Measurements from ENCODE around the gene MRPL58.

MRPL58 gene

DNA sequence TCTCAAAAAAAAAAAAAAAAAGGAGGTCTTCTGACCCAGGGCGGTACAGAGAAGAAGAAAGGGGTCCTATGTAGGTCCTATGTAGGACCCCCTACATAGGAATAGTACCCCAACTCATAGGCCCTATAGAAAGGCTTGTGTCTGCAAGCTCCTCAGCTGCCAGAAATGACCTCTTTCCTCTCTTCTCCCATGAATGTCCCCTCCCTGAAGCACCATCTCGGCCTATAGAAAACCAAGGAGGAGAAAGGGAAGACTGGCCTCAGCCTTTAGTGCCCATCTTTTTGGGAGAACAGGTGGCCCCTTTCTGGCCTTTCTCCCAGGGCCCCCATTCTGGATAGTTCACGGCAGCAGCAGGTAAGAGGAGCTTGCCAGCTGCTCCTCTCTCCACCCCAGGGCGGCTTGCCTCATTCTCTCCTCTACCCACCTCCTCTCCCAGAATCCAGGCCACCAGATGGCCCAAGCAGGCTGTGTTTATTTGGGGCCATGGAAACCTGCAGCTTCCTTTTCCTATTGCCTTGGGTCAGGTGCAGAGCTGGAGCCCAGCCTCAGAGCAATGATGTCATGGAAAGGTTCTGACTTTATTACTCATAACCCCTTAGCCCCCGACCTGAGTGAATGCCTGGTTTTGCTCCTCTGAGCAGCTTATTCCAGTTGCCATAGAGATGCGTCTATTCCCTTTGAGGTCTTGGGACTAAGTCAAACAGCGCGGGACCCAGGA is 1.6 kb upstream of the MRPL58 start:
- no peak overlapping the region for H4K91ac ChIP-seq (ENCODE audit: low read length)
- H2AFZ ChIP-seq (ENCODE audit: low read depth, low read length): no peak overlapping the region
- H3K14ac ChIP-seq (ENCODE audit: low read length in 2 of 2): no peak overlapping the region
- H3K9ac ChIP-seq (ENCODE audit: low read length): peak overlapping the region; percentile 98
- no peak overlapping the region for H3K27ac ChIP-seq (ENCODE audit: low read length, poor library complexity, severe bottlenecking)
- no peaks in the 10 kb centered on the region for H3K9me3 ChIP-seq (ENCODE audit: control insufficient read depth, low read length)
- H3K36me3 ChIP-seq (ENCODE audit: control insufficient read depth in 1 of 2, insufficient read depth in 2 of 2, low read depth in 1 of 2, low read length in 2 of 2): peaks cover 3 to 4% of the 10 kb centered on the region in 2 experiments
- peak; percentile 87 for DNase-seq
- peaks cover 10% of the 10 kb centered on the region for H3K4me1 ChIP-seq (ENCODE audit: control insufficient read depth, insufficient read depth, low read depth, low read length)
- no peak overlapping the region for H2AK5ac ChIP-seq (ENCODE audit: low read length, severe bottlenecking)
- H4K8ac ChIP-seq (ENCODE audit: low read length): peak overlapping the region; percentile 30
- H2BK15ac ChIP-seq (ENCODE audit: low read depth, poor library complexity, severe bottlenecking): no peak overlapping the region
- H2BK5ac ChIP-seq (ENCODE audit: low read depth, low read length, poor library complexity, severe bottlenecking): no peak overlapping the region
- H3K4me2 ChIP-seq (ENCODE audit: low read length, poor library complexity, severe bottlenecking): no peak overlapping the region
- no peak overlapping the region for H2BK120ac ChIP-seq (ENCODE audit: low read depth, low read length)
- peaks cover 15% of the 10 kb centered on the region for H3K79me1 ChIP-seq (replicated peaks; ENCODE audit: low read length, poor library complexity, severe bottlenecking)
- H3K4me3 ChIP-seq (ENCODE audit: insufficient read depth in 1 of 2, low read depth in 1 of 2, low read length in 2 of 2): no peak overlapping the region
- H3K18ac ChIP-seq (ENCODE audit: low read depth in 1 of 2, low read length in 2 of 2): no peak overlapping the region
- H2BK12ac ChIP-seq (ENCODE audit: low read length in 2 of 2): no peak overlapping the region
- H3K23ac ChIP-seq (ENCODE audit: low read length in 2 of 2): no peak overlapping the region
- H3K27me3 ChIP-seq (ENCODE audit: control insufficient read depth in 1 of 2, insufficient read depth in 1 of 2, low read length in 2 of 2): no peaks in the 10 kb centered on the region
- H3K4ac ChIP-seq (ENCODE audit: low read depth in 1 of 2, low read length in 2 of 2): no peak overlapping the region
- 79% methylated on average over 8 of the region's 8 CpGs for WGBS

DNA sequence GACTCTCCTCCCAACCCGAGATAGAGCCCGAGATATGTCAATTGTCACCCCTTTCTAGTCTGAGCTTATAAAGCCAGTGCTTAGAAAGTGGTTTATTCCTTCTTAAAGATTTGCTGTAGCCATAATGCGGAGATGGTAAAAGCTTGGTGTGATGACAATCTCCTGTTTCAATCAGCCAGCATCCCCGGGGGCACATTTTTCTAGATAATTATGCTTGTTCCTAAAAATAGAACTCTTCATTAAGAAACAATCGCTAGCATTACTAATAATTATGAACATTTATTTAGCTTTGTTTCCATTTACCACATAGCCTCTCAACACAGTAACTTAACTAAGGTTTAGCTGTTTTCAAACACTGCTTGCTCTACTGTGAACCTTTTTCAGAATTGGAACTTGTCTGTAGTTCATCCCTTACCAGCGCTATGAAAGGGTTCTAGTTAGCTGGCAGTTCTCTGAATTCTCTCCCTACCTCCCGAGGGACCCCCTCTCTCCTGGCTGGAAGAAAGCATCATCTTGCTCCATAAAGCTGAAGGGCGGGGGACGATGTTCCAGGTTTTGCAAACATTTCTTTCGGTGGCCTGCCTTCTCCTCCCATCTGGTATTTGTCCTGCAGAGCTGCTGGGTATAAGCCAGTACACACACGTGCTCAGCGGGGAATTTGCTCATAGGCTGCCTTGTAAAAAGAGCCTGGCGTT is 922 bp upstream of the MRPL58 start:
- no peak overlapping the region for H2BK12ac ChIP-seq (ENCODE audit: low read length in 2 of 2)
- no peaks in the 10 kb centered on the region for H3K9me3 ChIP-seq (ENCODE audit: control insufficient read depth, low read length)
- no peak overlapping the region for H2BK15ac ChIP-seq (ENCODE audit: low read depth, poor library complexity, severe bottlenecking)
- H3K36me3 ChIP-seq (ENCODE audit: control insufficient read depth in 1 of 2, insufficient read depth in 2 of 2, low read depth in 1 of 2, low read length in 2 of 2): peaks cover 3 to 6% of the 10 kb centered on the region in 2 experiments
- H3K23ac ChIP-seq (ENCODE audit: low read length in 2 of 2): no peak overlapping the region
- peak overlapping the region in 1 of 2 experiments; percentile 91 for H3K18ac ChIP-seq (ENCODE audit: low read depth in 1 of 2, low read length in 2 of 2)
- H4K8ac ChIP-seq (ENCODE audit: low read length): peak overlapping the region; percentile 89
- H2AK5ac ChIP-seq (ENCODE audit: low read length, severe bottlenecking): no peak overlapping the region
- H3K4me2 ChIP-seq (ENCODE audit: low read length, poor library complexity, severe bottlenecking): peak overlapping the region; percentile 77
- H3K9ac ChIP-seq (ENCODE audit: low read length): peak overlapping the region; percentile 98
- peaks cover 18% of the 10 kb centered on the region for H3K79me1 ChIP-seq (replicated peaks; ENCODE audit: low read length, poor library complexity, severe bottlenecking)
- H3K27me3 ChIP-seq (ENCODE audit: control insufficient read depth in 1 of 2, insufficient read depth in 1 of 2, low read length in 2 of 2): no peaks in the 10 kb centered on the region
- peak overlapping the region; percentile 27 for H2BK120ac ChIP-seq (ENCODE audit: low read depth, low read length)
- H2BK5ac ChIP-seq (ENCODE audit: low read depth, low read length, poor library complexity, severe bottlenecking): no peak overlapping the region
- 84% methylated on average over 12 of the region's 13 CpGs for WGBS
- H2AFZ ChIP-seq (ENCODE audit: low read depth, low read length): peak overlapping the region; percentile 90
- no peak overlapping the region for H4K91ac ChIP-seq (ENCODE audit: low read length)
- H3K4me1 ChIP-seq (ENCODE audit: control insufficient read depth, insufficient read depth, low read depth, low read length): peaks cover 12% of the 10 kb centered on the region
- peak overlapping the region; percentile 77 for H3K27ac ChIP-seq (ENCODE audit: low read length, poor library complexity, severe bottlenecking)
- peak overlapping the region; percentile 53 to 88 for H3K4ac ChIP-seq (ENCODE audit: low read depth in 1 of 2, low read length in 2 of 2)
- DNase-seq: peak; percentile 44
- H3K14ac ChIP-seq (ENCODE audit: low read length in 2 of 2): no peak overlapping the region
- H3K4me3 ChIP-seq (ENCODE audit: insufficient read depth in 1 of 2, low read depth in 1 of 2, low read length in 2 of 2): peak overlapping the region in 1 of 2 experiments; percentile 93

DNA sequence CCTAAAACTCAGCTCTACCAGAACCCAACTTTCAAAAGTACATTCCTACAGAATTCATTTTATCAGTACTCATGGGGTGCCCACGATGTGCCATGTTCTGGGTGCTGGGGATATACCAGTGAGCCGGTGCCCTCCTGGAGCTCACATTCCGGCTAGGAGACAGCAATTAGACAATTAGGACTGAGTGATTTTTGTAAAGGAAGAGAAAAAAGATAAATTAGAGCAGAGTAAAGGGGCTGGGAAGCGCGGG is 449 bp upstream of the MRPL58 start:
- no peak overlapping the region for H3K14ac ChIP-seq (ENCODE audit: low read length in 2 of 2)
- H3K4ac ChIP-seq (ENCODE audit: low read depth in 1 of 2, low read length in 2 of 2): peak overlapping the region; percentile 53 to 88
- no peak overlapping the region for H2BK15ac ChIP-seq (ENCODE audit: low read depth, poor library complexity, severe bottlenecking)
- no peak overlapping the region for H4K91ac ChIP-seq (ENCODE audit: low read length)
- H2BK5ac ChIP-seq (ENCODE audit: low read depth, low read length, poor library complexity, severe bottlenecking): peak overlapping the region; percentile 46
- peak overlapping the region; percentile 98 for H3K9ac ChIP-seq (ENCODE audit: low read length)
- peak overlapping the region; percentile 79 to 91 for H3K18ac ChIP-seq (ENCODE audit: low read depth in 1 of 2, low read length in 2 of 2)
- H4K8ac ChIP-seq (ENCODE audit: low read length): peak overlapping the region; percentile 89
- H3K27me3 ChIP-seq (ENCODE audit: control insufficient read depth in 1 of 2, insufficient read depth in 1 of 2, low read length in 2 of 2): no peaks in the 10 kb centered on the region
- 46% methylated on average over 5 of the region's 5 CpGs for WGBS
- H3K36me3 ChIP-seq (ENCODE audit: control insufficient read depth in 1 of 2, insufficient read depth in 2 of 2, low read depth in 1 of 2, low read length in 2 of 2): peaks cover 7% of the 10 kb centered on the region in 2 experiments
- H3K4me3 ChIP-seq (ENCODE audit: insufficient read depth in 1 of 2, low read depth in 1 of 2, low read length in 2 of 2): peak overlapping the region; percentile 82 to 93
- no peak overlapping the region for H2BK120ac ChIP-seq (ENCODE audit: low read depth, low read length)
- H3K27ac ChIP-seq (ENCODE audit: low read length, poor library complexity, severe bottlenecking): peak overlapping the region; percentile 77
- peaks cover 12% of the 10 kb centered on the region for H3K4me1 ChIP-seq (ENCODE audit: control insufficient read depth, insufficient read depth, low read depth, low read length)
- H3K4me2 ChIP-seq (ENCODE audit: low read length, poor library complexity, severe bottlenecking): peak overlapping the region; percentile 77
- no peak overlapping the region for H2BK12ac ChIP-seq (ENCODE audit: low read length in 2 of 2)
- peaks cover 20% of the 10 kb centered on the region for H3K79me1 ChIP-seq (replicated peaks; ENCODE audit: low read length, poor library complexity, severe bottlenecking)
- H2AK5ac ChIP-seq (ENCODE audit: low read length, severe bottlenecking): peak overlapping the region; percentile 44
- H2AFZ ChIP-seq (ENCODE audit: low read depth, low read length): peak overlapping the region; percentile 90
- DNase-seq: no peak
- H3K9me3 ChIP-seq (ENCODE audit: control insufficient read depth, low read length): no peaks in the 10 kb centered on the region
- H3K23ac ChIP-seq (ENCODE audit: low read length in 2 of 2): no peak overlapping the region

DNA sequence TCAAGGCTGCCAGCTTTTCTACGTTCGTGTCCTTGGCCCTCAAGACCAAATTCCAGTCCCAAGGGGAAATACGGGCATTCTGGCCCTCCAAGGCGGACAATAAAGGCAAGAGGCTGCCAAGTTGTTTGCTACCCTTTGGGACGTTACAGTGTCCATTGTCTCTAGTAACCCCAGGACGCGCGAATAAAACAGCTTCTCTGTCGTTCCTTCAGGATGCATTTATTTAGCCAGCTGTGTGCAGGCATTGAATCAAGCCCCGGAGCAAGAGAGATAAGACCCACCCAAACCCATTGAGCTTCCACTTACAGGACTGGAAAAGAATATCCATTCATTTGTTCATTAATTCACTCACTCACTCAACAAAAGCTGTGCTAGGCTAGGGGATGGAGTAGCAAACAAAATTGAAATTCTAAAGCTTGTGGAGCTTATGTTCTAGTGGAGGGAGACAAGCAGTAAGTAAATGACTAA is 656 bp downstream of the MRPL58 start:
- Histone ChIP-seq H3K27me3 (ENCODE audit: control insufficient read depth in 1 of 2, insufficient read depth in 1 of 2, low read length in 2 of 2) (no peaks in the 10 kb centered on the region), H3K9me3 (ENCODE audit: control insufficient read depth, low read length) (no peaks in the 10 kb centered on the region), H2BK5ac (ENCODE audit: low read depth, low read length, poor library complexity, severe bottlenecking) (no peak overlapping the region), H3K4me2 (ENCODE audit: low read length, poor library complexity, severe bottlenecking) (peak overlapping the region; percentile 91), H3K36me3 (ENCODE audit: control insufficient read depth in 1 of 2, insufficient read depth in 2 of 2, low read depth in 1 of 2, low read length in 2 of 2) (peaks cover 7% of the 10 kb centered on the region in 2 experiments), H3K4me1 (ENCODE audit: control insufficient read depth, insufficient read depth, low read depth, low read length) (peaks cover 12% of the 10 kb centered on the region), H2BK12ac (ENCODE audit: low read length in 2 of 2) (no peak overlapping the region), H3K4me3 (ENCODE audit: insufficient read depth in 1 of 2, low read depth in 1 of 2, low read length in 2 of 2) (peak overlapping the region; percentile 82 to 93), H3K9ac (ENCODE audit: low read length) (peak overlapping the region; percentile 98), H2AFZ (ENCODE audit: low read depth, low read length) (no peak overlapping the region), H4K8ac (ENCODE audit: low read length) (peak overlapping the region; percentile 99), H4K91ac (ENCODE audit: low read length) (no peak overlapping the region), H3K18ac (ENCODE audit: low read depth in 1 of 2, low read length in 2 of 2) (peak overlapping the region; percentile 38 to 91), H2BK15ac (ENCODE audit: low read depth, poor library complexity, severe bottlenecking) (peak overlapping the region; percentile 63), H2BK120ac (ENCODE audit: low read depth, low read length) (no peak overlapping the region), H3K79me1 (replicated peaks; ENCODE audit: low read length, poor library complexity, severe bottlenecking) (peaks cover 21% of the 10 kb centered on the region), H3K4ac (ENCODE audit: low read depth in 1 of 2, low read length in 2 of 2) (peak overlapping the region; percentile 84 to 96), H3K14ac (ENCODE audit: low read length in 2 of 2) (peak overlapping the region in 1 of 2 experiments; percentile 19), H2AK5ac (ENCODE audit: low read length, severe bottlenecking) (no peak overlapping the region), H3K23ac (ENCODE audit: low read length in 2 of 2) (peak overlapping the region in 1 of 2 experiments; percentile 94), H3K27ac (ENCODE audit: low read length, poor library complexity, severe bottlenecking) (peak overlapping the region; percentile 92)
- 1% methylated on average over 10 of the region's 10 CpGs for WGBS
- DNase-seq: no peak
